GM19463 (cell line): ENCODE results near the gene CDC42BPB.
A peak's percentile ranks its signal among the peaks of the same experiment; 100 is the strongest.

Experiments
- ATAC-seq: cut with Tn5 transposase; IDR thresholded peaks from one replicate; pipeline ENCODE4 v1.9.1; 2021; ENCODE audit warnings: mild to moderate bottlenecking, moderate library complexity; ENCODE audit not compliant: unreplicated experiment

The CDC42BPB gene

GRCh38 chr14:102999227-102999895, 58.0 kb downstream of the CDC42BPB start:
- no peak for ATAC-seq

- no peak for ATAC-seq
These were observed 59.0 kb downstream of the CDC42BPB start for GRCh38 chr14:102998393-102998792.

- ATAC-seq = no peak
These were observed 60.4 kb downstream of the CDC42BPB start for GRCh38 chr14:102996941-102997340.

GRCh38 chr14:102994689-102995088, 62.7 kb downstream of the CDC42BPB start:
- ATAC-seq = no peak

GRCh38 chr14:102993523-102993922, 63.8 kb downstream of the CDC42BPB start:
- ATAC-seq = no peak

- no peak for ATAC-seq
These were observed 66.0 kb downstream of the CDC42BPB start for GRCh38 chr14:102991376-102991775.

GRCh38 chr14:102988054-102988453, 69.3 kb downstream of the CDC42BPB start:
- ATAC-seq = no peak

GRCh38 chr14:102986810-102987579, 70.4 kb downstream of the CDC42BPB start:
- ATAC-seq = no peak

- ATAC-seq = peak; percentile 93
These were observed 71.7 kb downstream of the CDC42BPB start for GRCh38 chr14:102985665-102986064.

- ATAC-seq = no peak
These were observed 72.8 kb downstream of the CDC42BPB start for GRCh38 chr14:102984336-102985102.

- no peak for ATAC-seq
These were observed 73.9 kb downstream of the CDC42BPB start for GRCh38 chr14:102983496-102983895.

GRCh38 chr14:102982852-102983470, 74.4 kb downstream of the CDC42BPB start:
- no peak for ATAC-seq

GRCh38 chr14:102980409-102980810, 76.9 kb downstream of the CDC42BPB start:
- ATAC-seq = no peak

- no peak for ATAC-seq
These were observed 77.9 kb downstream of the CDC42BPB start for GRCh38 chr14:102979406-102979805.

GRCh38 chr14:102977475-102977874, 79.9 kb downstream of the CDC42BPB start:
- ATAC-seq = no peak

GRCh38 chr14:102975662-102976061, 81.7 kb downstream of the CDC42BPB start:
- no peak for ATAC-seq

GRCh38 chr14:102973706-102974285, 83.6 kb downstream of the CDC42BPB start:
- no peak for ATAC-seq

GRCh38 chr14:102971836-102972606, 85.3 kb downstream of the CDC42BPB start:
- no peak for ATAC-seq

- ATAC-seq = no peak
These were observed 86.0 kb downstream of the CDC42BPB start for GRCh38 chr14:102971314-102971713.

GRCh38 chr14:102970496-102970895, 86.9 kb downstream of the CDC42BPB start:
- no peak for ATAC-seq
